Mesothelial cell of epicardium (in vitro differentiated cells): ENCODE measurements around the gene PRPF8. TPM values are rescaled to one million over a fixed set of nuclear protein-coding genes. Genes with fewer than 3 reads are reported as not detected.

Experiments used
- DNase-seq, 2 experiments: peaks; one replicate each; pipeline ENCODE4 v3.0.0; 2021; ENCODE audit warnings: low spot score in 2 of 2; ENCODE audit not compliant: unreplicated experiment in 2 of 2
- H3K27ac Mint-ChIP-seq: 2 replicates; pipeline ENCODE4 v1.8.0; 2021; ENCODE audit warnings: mixed read lengths
- H3K27me3 Mint-ChIP-seq: 2 replicates; pipeline ENCODE4 v1.8.0; 2021; ENCODE audit warnings: low read depth, mixed read lengths
- H3K36me3 Mint-ChIP-seq: 2 replicates; pipeline ENCODE4 v1.8.0; 2021; ENCODE audit warnings: mixed read lengths
- H3K4me1 Mint-ChIP-seq: 2 replicates; pipeline ENCODE4 v1.8.0; 2021; ENCODE audit warnings: mixed read lengths
- H3K4me3 Mint-ChIP-seq: 2 replicates; pipeline ENCODE4 v1.8.0; 2021; ENCODE audit warnings: mild to moderate bottlenecking, moderate library complexity, mixed read lengths
- H3K9me3 Mint-ChIP-seq: 2 replicates; pipeline ENCODE4 v1.8.0; 2021; ENCODE audit warnings: mixed read lengths
- CTCF ChIP-seq: fragments of 200-600 bp; sonication (generic); IDR thresholded peaks from one replicate; pipeline ENCODE4 v1.5.0; 2021; ENCODE audit warnings: antibody characterized with exemption; ENCODE audit not compliant: unreplicated experiment
- total RNA-seq: library from RNA; stranded (reverse); gene quantifications from 3 replicates; pipeline ENCODE4 v1.2.1, GENCODE V29; 2021

Gene PRPF8
- 331 to 354 TPM (median 334 TPM) in 3 replicates for total RNA-seq

- peak; percentile 92 to 98 for DNase-seq
- Mint-ChIP-seq H3K9me3 (no peaks in the 10 kb centered on the region), H3K27ac (peak within 1 kb of the TSS; percentile 97), H3K4me1 (peaks cover 25% of the 10 kb centered on the region), H3K36me3 (peaks cover 26% of the 10 kb centered on the region), H3K27me3 (no peaks in the 10 kb centered on the region), H3K4me3 (peak within 1 kb of the TSS; percentile 99)
- TF ChIP-seq CTCF: no peak
Measured at GRCh38 chr17:1684378-1685189, at the start of gene PRPF8. TSS of gene PRPF8 (minus strand) at chr17:1684867. CDS start at chr17:1684571, 296 bp downstream.

GRCh38 chr17:1733759-1734158 is 49.1 kb upstream of the PRPF8 start:
- no peak overlapping the region for H3K27ac Mint-ChIP-seq
- DNase-seq: no peak
- no peak overlapping the region for H3K4me3 Mint-ChIP-seq
- H3K4me1 Mint-ChIP-seq: peaks cover 15% of the 10 kb centered on the region
- no peaks in the 10 kb centered on the region for H3K27me3 Mint-ChIP-seq
- H3K36me3 Mint-ChIP-seq: peaks cover 15% of the 10 kb centered on the region
- no peak for TF ChIP-seq CTCF
- H3K9me3 Mint-ChIP-seq: no peaks in the 10 kb centered on the region

GRCh38 chr17:1732833-1733321 is 48.2 kb upstream of the PRPF8 start:
- Mint-ChIP-seq H3K4me3 (no peak overlapping the region), H3K27ac (no peak overlapping the region), H3K9me3 (no peaks in the 10 kb centered on the region), H3K4me1 (peaks cover 15% of the 10 kb centered on the region), H3K27me3 (no peaks in the 10 kb centered on the region), H3K36me3 (peaks cover 14% of the 10 kb centered on the region)
- no peak for TF ChIP-seq CTCF
- no peak for DNase-seq

GRCh38 chr17:1732241-1732832 is 47.7 kb upstream of the PRPF8 start:
- no peak for TF ChIP-seq CTCF

GRCh38 chr17:1731194-1731506 is 46.5 kb upstream of the PRPF8 start:
- Mint-ChIP-seq H3K27ac (no peak overlapping the region), H3K4me3 (no peak overlapping the region), H3K4me1 (peaks cover 8% of the 10 kb centered on the region), H3K9me3 (no peaks in the 10 kb centered on the region), H3K36me3 (peaks cover 12% of the 10 kb centered on the region), H3K27me3 (no peaks in the 10 kb centered on the region)
- DNase-seq: no peak
- no peak for TF ChIP-seq CTCF

More at GRCh38 chr17:1732241-1732832, 47.7 kb upstream of the PRPF8 start:
- H3K36me3 Mint-ChIP-seq: peaks cover 14% of the 10 kb centered on the region
- H3K4me3 Mint-ChIP-seq: no peak overlapping the region
- DNase-seq: no peak
- H3K27ac Mint-ChIP-seq: no peak overlapping the region
- H3K9me3 Mint-ChIP-seq: no peaks in the 10 kb centered on the region
- no peaks in the 10 kb centered on the region for H3K27me3 Mint-ChIP-seq
- H3K4me1 Mint-ChIP-seq: peaks cover 15% of the 10 kb centered on the region
